Panc1 (cell line): Measurements from ENCODE around the gene LRBA. TPM values are rescaled to one million over a fixed set of nuclear protein-coding genes. Genes with fewer than 3 reads are reported as not detected.

Experiments
- ATAC-seq: fragments of 200-7000 bp; cut with Tn5 transposase; 2 replicates; pipeline ENCODE4 v1.9.1; 2020; ENCODE audit warnings: mild to moderate bottlenecking, moderate library complexity
- BruUV-seq: library from RNA; stranded (reverse); fragments of 400-500 nt; replicated peaks from 2 replicates; lab custom pipeline; 2021; lab: Mats Ljungman, UMichigan
- CTCF ChIA-PET: fragments of 300-600 bp; sonication (Branson Sonifier 250); formaldehyde crosslinking; loops from one replicate; lab custom pipeline; 2022; ENCODE audit warnings: antibody characterized with exemption; lab: Charles Lee
- POLR2A ChIA-PET: fragments of 300-600 bp; sonication (Branson Sonifier 250); formaldehyde crosslinking; loops from one replicate; lab custom pipeline; 2022; ENCODE audit warnings: antibody characterized with exemption; lab: Charles Lee
- DNase-seq: peaks from one replicate; pipeline ENCODE4 v3.0.0-alpha.2; 2010; ENCODE audit warnings: low read depth, low spot score
- H3K27ac ChIP-seq: 2 replicates; pipeline ENCODE4 v1.5.1; 2011; ENCODE audit warnings: mild to moderate bottlenecking, low read length, inconsistent platforms
- H3K27me3 ChIP-seq: fragments of 200-500 bp; sonication (Bioruptor generic); 2 replicates; pipeline ENCODE4 v1.6.0; 2014; ENCODE audit warnings: low read length, inconsistent platforms; ENCODE audit not compliant: control insufficient read depth, insufficient read depth
- H3K36me3 ChIP-seq: fragments of 200-500 bp; sonication (Bioruptor generic); 2 replicates; pipeline ENCODE4 v1.5.1; 2014; ENCODE audit warnings: inconsistent platforms, mild to moderate bottlenecking, low read length, moderate library complexity; ENCODE audit not compliant: control insufficient read depth, insufficient read depth
- H3K4me1 ChIP-seq: 2 replicates; pipeline ENCODE4 v1.5.1; 2011; ENCODE audit warnings: inconsistent platforms, mild to moderate bottlenecking, low read length, moderate library complexity; ENCODE audit not compliant: control insufficient read depth, insufficient read depth
- H3K4me3 ChIP-seq, 2 experiments: 2 replicates each; pipeline ENCODE4 v1.5.1; 2011 to 2012; ENCODE audit warnings: low read depth in 2 of 2, low read length in 2 of 2, mild to moderate bottlenecking in 2 of 2, inconsistent platforms in 1 of 2, moderate library complexity in 1 of 2
- H3K9me3 ChIP-seq: fragments of 200-500 bp; sonication (Bioruptor generic); 2 replicates; pipeline ENCODE4 v1.5.1; 2014; ENCODE audit warnings: low read depth, mild to moderate bottlenecking, inconsistent platforms, low read length, moderate library complexity; ENCODE audit not compliant: control insufficient read depth, insufficient read depth
- CTCF ChIP-seq: fragments of 450-650 bp; IDR thresholded peaks from 2 replicates; pipeline ENCODE4 v1.5.1; 2017; ENCODE audit warnings: mild to moderate bottlenecking
- POLR2AphosphoS5 ChIP-seq: IDR thresholded peaks from 2 replicates; pipeline ENCODE4 v1.6.1; 2012; ENCODE audit warnings: mild to moderate bottlenecking, low read depth, low read length, moderate library complexity
- REST ChIP-seq, 2 experiments: IDR thresholded peaks; 2 replicates each; pipeline ENCODE4 v1.6.1; 2011 to 2012; ENCODE audit warnings: low read depth in 2 of 2, control low read depth in 1 of 2, low read length in 1 of 2, mild to moderate bottlenecking in 1 of 2, moderate library complexity in 1 of 2; ENCODE audit not compliant: insufficient read depth in 1 of 2
- SIN3A ChIP-seq: IDR thresholded peaks from 2 replicates; pipeline ENCODE4 v1.6.1; 2012; ENCODE audit warnings: low read depth, mild to moderate bottlenecking, low read length, moderate library complexity, borderline replicate concordance; ENCODE audit not compliant: insufficient read depth
- TCF7L2 ChIP-seq: IDR thresholded peaks from 2 replicates; pipeline ENCODE4 v1.6.1; 2011; ENCODE audit warnings: mild to moderate bottlenecking, low read depth, low read length, inconsistent platforms
- in situ Hi-C: cut with HindIII; loops from 2 replicates; pipeline ENCODE4 v1.10.0; 2016; ENCODE audit warnings: low sequenced_read_pairs, low pct_unique_long_range_greater_than_20kb
- intact Hi-C: fragments of 100-400 bp; cut with micrococcal nuclease; formaldehyde crosslinking; loops from one replicate; pipeline ENCODE4 v1.10.0; 2022; ENCODE audit not compliant: unreplicated experiment
- total RNA-seq: library from RNA; stranded (reverse); gene quantifications from one replicate; pipeline ENCODE4 v1.2.1, GENCODE V29; 2021; ENCODE audit not compliant: unreplicated experiment

The LRBA gene
- total RNA-seq, 1 experiment from 2014 or later = 26.4 TPM

GRCh38 chr4:150886597-150886996 lies 128.5 kb downstream of the LRBA start:
- intact Hi-C loops = no loop called here
- Histone ChIP-seq H3K36me3 (no peaks in the 10 kb centered on the region; the same call in 1 of the 2 replicates), H3K9me3 (no peaks in the 10 kb centered on the region), H3K27me3 (no peaks in the 10 kb centered on the region), H3K4me1 (no peaks in the 10 kb centered on the region), H3K27ac (no peak overlapping the region), H3K4me3 (no peak overlapping the region)
- no peak for TF ChIP-seq REST (IDR thresholded peaks at IDR 0.05; ENCODE audit: insufficient read depth in 1 of 2, low read depth in 2 of 2, low read length in 1 of 2)
- TF ChIP-seq POLR2AphosphoS5 = no peak
- no peak for TF ChIP-seq CTCF
- no peak for TF ChIP-seq SIN3A
- TF ChIP-seq TCF7L2 = no peak
- no peak for ATAC-seq
- ChIA-PET POLR2A (no interaction called here), CTCF (no interaction called here)
- in situ Hi-C loops = no loop called here
- no TSS peak for BruUV-seq
- no peak for DNase-seq

- H3K36me3 ChIP-seq = no peaks in the 10 kb centered on the region; the same call in 1 of the 2 replicates
- no peak overlapping the region for H3K4me3 ChIP-seq
- POLR2A ChIA-PET = no interaction called here
- H3K27me3 ChIP-seq = no peaks in the 10 kb centered on the region
- no peak overlapping the region for H3K27ac ChIP-seq
- TF ChIP-seq TCF7L2 = no peak
- TF ChIP-seq CTCF = no peak
- TF ChIP-seq SIN3A = no peak
- TF ChIP-seq REST (IDR thresholded peaks at IDR 0.05; ENCODE audit: insufficient read depth in 1 of 2, low read depth in 2 of 2, low read length in 1 of 2) = no peak
- TF ChIP-seq POLR2AphosphoS5 = no peak
- in situ Hi-C loops = no loop called here
- no TSS peak for BruUV-seq
- intact Hi-C loops = no loop called here
- CTCF ChIA-PET = no interaction called here
- DNase-seq (no peak), ATAC-seq (no peak)
- no peaks in the 10 kb centered on the region for H3K4me1 ChIP-seq
- no peaks in the 10 kb centered on the region for H3K9me3 ChIP-seq
These were observed 130.5 kb downstream of the LRBA start for GRCh38 chr4:150884625-150885024.
